SK-N-SH (cell line): ENCODE data around the gene GJD3. TPM values are rescaled to one million over a fixed set of nuclear protein-coding genes. Genes with fewer than 3 reads are reported as not detected.

Experiments
- CTCF ChIA-PET: fragments of 300-600, 350-600 bp; formaldehyde crosslinking; extraction: SDS; loops from one replicate; lab custom pipeline; 2021; lab: Yijun Ruan, JAX
- POLR2A ChIA-PET: fragments of 350-600 bp; sonication (Branson Sonifier 250); formaldehyde crosslinking; extraction: SDS; loops from one replicate; lab custom pipeline; 2020; ENCODE audit warnings: antibody characterized with exemption, inconsistent platforms; lab: Yijun Ruan, JAX
- DNase-seq: peaks from one replicate; pipeline ENCODE4 v3.0.0; 2012
- H2AFZ ChIP-seq: fragments of 200-600 bp; sonication (generic); 2 replicates; pipeline ENCODE4 v1.8.1; 2016; ENCODE audit warnings: antibody characterized with exemption, mild to moderate bottlenecking, low read depth
- H3F3A ChIP-seq: fragments of 200-600 bp; sonication (generic); replicated peaks from 2 replicates; pipeline ENCODE3; 2016; ENCODE audit warnings: antibody characterized with exemption, mild to moderate bottlenecking; ENCODE audit not compliant: insufficient read depth
- H3K27ac ChIP-seq, 2 experiments: fragments of 200-500 bp in 1 of 2; fragments of 200-600 bp in 1 of 2; sonication (Bioruptor generic) in 1 of 2; sonication (generic), shearing (Covaris generic) in 1 of 2; 2 replicates each; pipeline versions ENCODE4 v1.5.1 to v1.6.1; 2014 to 2016; ENCODE audit warnings: low read depth in 2 of 2, inconsistent platforms in 1 of 2, low read length in 1 of 2, mild to moderate bottlenecking in 1 of 2, mixed read lengths in 1 of 2
- H3K27me3 ChIP-seq: fragments of 200-600 bp; sonication (generic), shearing (Covaris generic); 2 replicates; pipeline ENCODE4 v1.6.1; 2016; ENCODE audit warnings: mixed run types; ENCODE audit not compliant: insufficient read depth
- H3K36me3 ChIP-seq, 2 experiments: fragments of 200-500 bp in 1 of 2; fragments of 200-600 bp in 1 of 2; sonication (Bioruptor generic) in 1 of 2; sonication (generic) in 1 of 2; replicated peaks in 1 of 2; 2 replicates each; pipeline versions ENCODE3 to v1.5.1; 2014 to 2016; ENCODE audit warnings: low read length in 1 of 2, mild to moderate bottlenecking in 1 of 2; ENCODE audit not compliant: insufficient read depth in 2 of 2, control insufficient read depth in 1 of 2
- H3K4me1 ChIP-seq, 2 experiments: fragments of 200-500 bp in 1 of 2; fragments of 200-600 bp in 1 of 2; sonication (Bioruptor generic) in 1 of 2; sonication (generic), shearing (Covaris generic) in 1 of 2; 2 replicates each; pipeline versions ENCODE4 v1.5.1 to v1.6.1; 2014 to 2016; ENCODE audit warnings: low read depth in 1 of 2, low read length in 1 of 2, mixed run types in 1 of 2; ENCODE audit not compliant: insufficient read depth in 2 of 2, control insufficient read depth in 1 of 2
- H3K4me2 ChIP-seq: fragments of 200-600 bp; sonication (generic), shearing (Covaris generic); 2 replicates; pipeline ENCODE4 v1.6.1; 2017; ENCODE audit warnings: mixed run types
- H3K4me3 ChIP-seq, 2 experiments: fragments of 200-500 bp in 1 of 2; fragments of 200-600 bp in 1 of 2; sonication (Bioruptor generic) in 1 of 2; sonication (generic), shearing (Covaris generic) in 1 of 2; 2 replicates each; pipeline versions ENCODE4 v1.5.1 to v1.8.1; 2014 to 2016; ENCODE audit warnings: low read depth in 2 of 2, inconsistent platforms in 1 of 2, low read length in 1 of 2, mild to moderate bottlenecking in 1 of 2, mixed read lengths in 1 of 2, moderate library complexity in 1 of 2
- H3K79me2 ChIP-seq: fragments of 200-600 bp; sonication (generic); 2 replicates; pipeline ENCODE4 v1.8.1; 2017; ENCODE audit warnings: mild to moderate bottlenecking; ENCODE audit not compliant: insufficient read depth
- H3K9ac ChIP-seq: fragments of 200-600 bp; sonication (generic); 2 replicates; pipeline ENCODE4 v1.6.1; 2017; ENCODE audit warnings: mixed run types
- H3K9me2 ChIP-seq: fragments of 200-600 bp; sonication (generic); 2 replicates; pipeline ENCODE4 v1.6.1; 2017; ENCODE audit warnings: mixed run types
- H3K9me3 ChIP-seq: fragments of 200-600 bp; sonication (generic); 2 replicates; pipeline ENCODE4 v1.6.1; 2017; ENCODE audit warnings: mixed run types, mild to moderate bottlenecking, moderate library complexity
- H4K20me1 ChIP-seq: fragments of 200-600 bp; sonication (generic); 2 replicates; pipeline ENCODE4 v1.6.1; 2017; ENCODE audit warnings: mild to moderate bottlenecking, mixed run types; ENCODE audit not compliant: insufficient read depth
- ELF1 ChIP-seq: IDR thresholded peaks from 2 replicates; pipeline ENCODE4 v1.4.0; 2012
- EP300 ChIP-seq, 2 experiments: IDR thresholded peaks; 2 replicates each; pipeline versions ENCODE4 v1.4.0 to v1.6.1; 2012; ENCODE audit warnings: borderline replicate concordance in 1 of 2, low read depth in 1 of 2, low read length in 1 of 2
- FOSL2 ChIP-seq: IDR thresholded peaks from 2 replicates; pipeline ENCODE4 v1.4.0; 2012; ENCODE audit warnings: low read depth, mild to moderate bottlenecking, moderate library complexity, borderline replicate concordance
- FOXM1 ChIP-seq: IDR thresholded peaks from 2 replicates; pipeline ENCODE4 v1.4.0; 2012; ENCODE audit warnings: low read depth, mild to moderate bottlenecking
- GABPA ChIP-seq: IDR thresholded peaks from 2 replicates; pipeline ENCODE4 v1.4.0; 2012; ENCODE audit warnings: low read depth, mild to moderate bottlenecking
- GATA2 ChIP-seq: sonication (generic); formaldehyde crosslinking; IDR thresholded peaks from 2 replicates; pipeline ENCODE4 v1.5.0; 2020; ENCODE audit warnings: mild to moderate bottlenecking, missing genetic modification reagents
- MEF2A ChIP-seq: IDR thresholded peaks from 2 replicates; pipeline ENCODE4 v1.4.0; 2012; ENCODE audit warnings: low read depth, borderline replicate concordance
- MXI1 ChIP-seq: IDR thresholded peaks from 2 replicates; pipeline ENCODE4 v1.6.1; 2012; ENCODE audit warnings: mild to moderate bottlenecking, low read depth, low read length, improper control_type of control experiment
- POLR2AphosphoS5 ChIP-seq: IDR thresholded peaks from 2 replicates; pipeline ENCODE4 v1.6.1; 2012; ENCODE audit warnings: low read depth, low read length
- RAD21 ChIP-seq: IDR thresholded peaks from 2 replicates; pipeline ENCODE4 v1.6.1; 2012; ENCODE audit warnings: mild to moderate bottlenecking, low read length
- SIN3A ChIP-seq: IDR thresholded peaks from 2 replicates; pipeline ENCODE4 v1.6.1; 2012; ENCODE audit warnings: low read depth, mild to moderate bottlenecking, low read length, moderate library complexity, borderline replicate concordance
- SMC3 ChIP-seq: IDR thresholded peaks from 2 replicates; pipeline ENCODE4 v1.6.1; 2012; ENCODE audit warnings: low read depth, low read length, improper control_type of control experiment
- TAF1 ChIP-seq: IDR thresholded peaks from 2 replicates; pipeline ENCODE4 v1.6.1; 2012; ENCODE audit warnings: low read depth, mild to moderate bottlenecking, low read length, moderate library complexity, borderline replicate concordance
- TCF12 ChIP-seq: IDR thresholded peaks from 2 replicates; pipeline ENCODE4 v1.4.0; 2012
- TEAD4 ChIP-seq: IDR thresholded peaks from 2 replicates; pipeline ENCODE4 v1.4.0; 2012; ENCODE audit warnings: mild to moderate bottlenecking, borderline replicate concordance; ENCODE audit not compliant: insufficient read depth
- YY1 ChIP-seq: IDR thresholded peaks from 2 replicates; pipeline ENCODE4 v1.4.0; 2012; ENCODE audit warnings: low read depth, mild to moderate bottlenecking
- WGBS: methylation state at CpG from one replicate; pipeline ENCODE4 v1.1.6; 2017; ENCODE audit warnings: low lambda C conversion rate; 5-methylcytosine and 5-hydroxymethylcytosine counted together
- polyA plus RNA-seq, 3 experiments: library from polyadenylated mRNA; depleted of rRNA; stranded (reverse); fragments of >200 nt; gene quantifications; 2 replicates each; pipeline ENCODE4 v1.2.3, GENCODE V29; 2012
- TF ChIP-seq, protein P1 (sequence below): fragments of 150-350 bp; IDR thresholded peaks from 2 replicates; pipeline ENCODE4 v1.6.1; 2016; ENCODE audit warnings: mild to moderate bottlenecking, low read depth, low read length
- TF ChIP-seq, protein P2 (sequence below): IDR thresholded peaks from 2 replicates; pipeline ENCODE4; 2012
- TF ChIP-seq, protein P3 (sequence below): fragments of 200-600 bp; sonication (generic); IDR thresholded peaks from 2 replicates; pipeline ENCODE4 v1.6.1; 2017; ENCODE audit warnings: antibody characterized with exemption, mild to moderate bottlenecking, moderate library complexity
- TF ChIP-seq, protein P4 (sequence below): IDR thresholded peaks from 2 replicates; pipeline ENCODE4 v1.4.0; 2012; ENCODE audit warnings: low read depth

The GJD3 gene
- polyA plus RNA-seq, 1 of the 3 experiments (the other 2 are of a cell fraction) = not detected

DNA sequence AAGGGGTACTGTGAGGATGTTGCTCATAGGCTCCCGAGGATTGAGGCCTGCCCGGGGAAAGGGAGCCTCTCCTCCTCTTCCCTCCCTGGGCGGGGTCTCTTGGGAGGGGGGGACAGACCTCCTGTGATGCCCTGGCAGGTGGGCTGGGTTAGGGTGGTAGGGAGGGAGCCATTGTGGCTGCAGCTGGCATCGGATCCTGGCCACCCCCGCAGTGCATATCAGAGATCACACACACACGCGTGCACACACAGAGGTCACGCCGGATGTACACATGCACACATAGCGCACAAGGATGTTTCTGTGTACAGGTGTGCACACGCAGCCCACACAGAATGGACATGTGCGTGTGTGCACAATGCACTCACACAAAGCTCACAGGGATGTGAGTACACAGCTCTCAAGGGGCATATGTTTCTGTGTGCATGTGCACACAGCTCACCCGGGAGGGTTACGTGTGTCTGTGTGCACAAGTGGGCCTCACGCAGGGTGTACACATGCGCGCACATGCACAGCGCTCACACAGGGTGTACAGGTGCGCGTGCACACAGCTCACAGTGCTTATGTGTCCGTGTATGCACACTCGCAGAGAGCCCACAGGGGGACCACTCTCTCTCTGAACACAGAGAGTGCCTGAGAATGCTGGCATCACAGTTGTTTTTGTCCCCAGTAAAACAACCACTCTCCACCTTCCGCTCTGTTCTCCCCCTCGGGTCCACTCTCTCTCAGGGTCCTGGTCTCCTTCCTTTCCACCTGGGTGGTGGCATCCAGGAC, 2.4 kb downstream of the GJD3 start:
- Histone ChIP-seq H3K79me2 (no peaks in the 10 kb centered on the region), H3F3A (peaks cover 14% of the 10 kb centered on the region), H3K4me3 (peak overlapping the region; percentile 57 to 62), H3K36me3 (peaks cover 0 to 3% of the 10 kb centered on the region in 2 experiments), H2AFZ (no peak overlapping the region), H3K27ac (no peak overlapping the region), H3K9me2 (no peaks in the 10 kb centered on the region), H3K4me2 (peak overlapping the region; percentile 76; the same call in 1 of the 2 replicates), H4K20me1 (0 out of 2 replicates have a peak, but pooled peaks cover 3% of the 10 kb centered on the region), H3K9ac (no peak overlapping the region), H3K4me1 (peaks cover 6 to 19% of the 10 kb centered on the region in 2 experiments; a peak in 2 of 4 replicates), H3K9me3 (no peaks in the 10 kb centered on the region), H3K27me3 (no peaks in the 10 kb centered on the region)
- CTCF ChIA-PET = interaction anchor here (0.6 to 57.6 kb wide), 23 partner anchors 10 to 196 kb away, joined by 3 to 1706 read pairs (median 7); partner anchors contain the start of genes CCR7, CDC6, RARA and TNS4
- TF ChIP-seq TAF1 (no peak), SMC3 (no peak), GABPA (no peak), FOXM1 (no peak), RAD21 (no peak), YY1 (no peak), TCF12 (no peak), POLR2AphosphoS5 (no peak), SIN3A (no peak)
- TF ChIP-seq, protein P1, sequence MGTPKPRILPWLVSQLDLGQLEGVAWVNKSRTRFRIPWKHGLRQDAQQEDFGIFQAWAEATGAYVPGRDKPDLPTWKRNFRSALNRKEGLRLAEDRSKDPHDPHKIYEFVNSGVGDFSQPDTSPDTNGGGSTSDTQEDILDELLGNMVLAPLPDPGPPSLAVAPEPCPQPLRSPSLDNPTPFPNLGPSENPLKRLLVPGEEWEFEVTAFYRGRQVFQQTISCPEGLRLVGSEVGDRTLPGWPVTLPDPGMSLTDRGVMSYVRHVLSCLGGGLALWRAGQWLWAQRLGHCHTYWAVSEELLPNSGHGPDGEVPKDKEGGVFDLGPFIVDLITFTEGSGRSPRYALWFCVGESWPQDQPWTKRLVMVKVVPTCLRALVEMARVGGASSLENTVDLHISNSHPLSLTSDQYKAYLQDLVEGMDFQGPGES = no peak
- TF ChIP-seq, protein P2, sequence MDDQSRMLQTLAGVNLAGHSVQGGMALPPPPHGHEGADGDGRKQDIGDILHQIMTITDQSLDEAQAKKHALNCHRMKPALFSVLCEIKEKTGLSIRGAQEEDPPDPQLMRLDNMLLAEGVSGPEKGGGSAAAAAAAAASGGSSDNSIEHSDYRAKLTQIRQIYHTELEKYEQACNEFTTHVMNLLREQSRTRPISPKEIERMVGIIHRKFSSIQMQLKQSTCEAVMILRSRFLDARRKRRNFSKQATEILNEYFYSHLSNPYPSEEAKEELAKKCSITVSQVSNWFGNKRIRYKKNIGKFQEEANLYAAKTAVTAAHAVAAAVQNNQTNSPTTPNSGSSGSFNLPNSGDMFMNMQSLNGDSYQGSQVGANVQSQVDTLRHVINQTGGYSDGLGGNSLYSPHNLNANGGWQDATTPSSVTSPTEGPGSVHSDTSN = no peak
- WGBS = 84% methylated on average over 22 of the region's 24 CpGs
- DNase-seq = peak; percentile 32
- POLR2A ChIA-PET = interaction anchor here (0.6 to 1.5 kb wide), 10 partner anchors 11 to 198 kb away, joined by 3 to 7 read pairs (median 3); partner anchors contain the start of gene TOP2A

DNA sequence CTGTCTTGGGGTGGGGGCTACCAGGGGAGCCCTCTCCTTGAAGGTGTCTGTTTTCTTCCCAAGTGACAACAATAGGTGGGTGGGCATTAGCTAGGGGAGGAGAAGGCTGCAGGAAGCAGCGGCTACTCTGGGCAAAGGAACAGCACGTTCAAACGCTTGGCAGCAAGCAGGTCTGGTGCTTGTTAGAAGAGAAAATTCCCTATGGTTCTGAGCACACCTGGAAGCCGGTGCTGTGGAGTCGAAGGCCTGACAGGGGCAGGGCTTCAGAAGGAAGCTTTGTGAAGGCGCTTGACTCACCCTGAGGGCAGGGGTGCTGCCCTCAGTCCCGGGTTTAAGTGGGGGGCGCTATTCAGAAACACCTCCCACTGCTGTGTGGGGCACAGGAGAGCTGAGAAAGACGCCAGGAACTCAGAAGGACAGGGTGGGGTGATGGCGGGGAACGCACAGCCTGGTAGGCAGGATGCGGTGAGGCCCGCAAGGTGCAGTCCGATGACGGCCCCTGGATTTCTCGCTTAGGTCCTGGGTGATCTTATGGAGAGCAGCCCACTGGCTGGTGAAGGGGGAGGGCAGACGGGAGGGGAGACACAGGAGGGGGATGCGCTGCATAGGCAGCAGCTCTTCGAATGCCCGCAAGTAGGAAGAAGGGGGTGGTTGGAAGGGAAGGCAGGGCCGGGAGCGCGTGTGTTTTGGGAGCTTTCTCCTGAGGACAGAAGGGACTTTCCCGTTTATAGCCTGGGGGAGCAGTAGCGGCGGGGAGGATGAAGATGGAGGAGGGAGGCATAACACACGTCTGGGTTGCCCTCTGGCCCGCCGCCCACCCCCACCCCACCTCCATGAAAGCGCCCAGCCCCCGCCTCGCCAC, 3.2 kb downstream of the GJD3 start:
- Histone ChIP-seq H3K9me3 (no peaks in the 10 kb centered on the region), H3K27me3 (no peaks in the 10 kb centered on the region), H2AFZ (no peak overlapping the region), H4K20me1 (0 out of 2 replicates have a peak, but pooled peaks cover 3% of the 10 kb centered on the region), H3K4me3 (no peak overlapping the region), H3F3A (peaks cover 21% of the 10 kb centered on the region), H3K9me2 (no peaks in the 10 kb centered on the region), H3K36me3 (peaks cover 0 to 9% of the 10 kb centered on the region in 2 experiments), H3K4me2 (no peak overlapping the region), H3K4me1 (peaks cover 6 to 19% of the 10 kb centered on the region in 2 experiments; a peak in 2 of 4 replicates), H3K9ac (no peak overlapping the region), H3K27ac (no peak overlapping the region), H3K79me2 (no peaks in the 10 kb centered on the region)
- DNase-seq = no peak
- CTCF ChIA-PET = interaction anchor here (0.9 to 57.6 kb wide), 16 partner anchors 10 to 197 kb away, joined by 3 to 1706 read pairs (median 8); partner anchors contain the start of genes CCR7, CDC6, RARA and TOP2A
- 90% methylated on average over 27 of the region's 32 CpGs for WGBS
- POLR2A ChIA-PET = interaction anchor here (0.9 to 1.2 kb wide), 5 partner anchors 10 to 174 kb away, joined by 3 to 4 read pairs (median 3); partner anchors contain the start of gene TOP2A
- no peak for TF ChIP-seq GATA2 (CRISPR knock-in tag)
- no peak for TF ChIP-seq MEF2A
- TF ChIP-seq, protein P3, sequence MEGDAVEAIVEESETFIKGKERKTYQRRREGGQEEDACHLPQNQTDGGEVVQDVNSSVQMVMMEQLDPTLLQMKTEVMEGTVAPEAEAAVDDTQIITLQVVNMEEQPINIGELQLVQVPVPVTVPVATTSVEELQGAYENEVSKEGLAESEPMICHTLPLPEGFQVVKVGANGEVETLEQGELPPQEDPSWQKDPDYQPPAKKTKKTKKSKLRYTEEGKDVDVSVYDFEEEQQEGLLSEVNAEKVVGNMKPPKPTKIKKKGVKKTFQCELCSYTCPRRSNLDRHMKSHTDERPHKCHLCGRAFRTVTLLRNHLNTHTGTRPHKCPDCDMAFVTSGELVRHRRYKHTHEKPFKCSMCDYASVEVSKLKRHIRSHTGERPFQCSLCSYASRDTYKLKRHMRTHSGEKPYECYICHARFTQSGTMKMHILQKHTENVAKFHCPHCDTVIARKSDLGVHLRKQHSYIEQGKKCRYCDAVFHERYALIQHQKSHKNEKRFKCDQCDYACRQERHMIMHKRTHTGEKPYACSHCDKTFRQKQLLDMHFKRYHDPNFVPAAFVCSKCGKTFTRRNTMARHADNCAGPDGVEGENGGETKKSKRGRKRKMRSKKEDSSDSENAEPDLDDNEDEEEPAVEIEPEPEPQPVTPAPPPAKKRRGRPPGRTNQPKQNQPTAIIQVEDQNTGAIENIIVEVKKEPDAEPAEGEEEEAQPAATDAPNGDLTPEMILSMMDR = no peak
- no peak for TF ChIP-seq FOSL2
- TF ChIP-seq SMC3 = no peak
- no peak for TF ChIP-seq TCF12
- TF ChIP-seq ELF1 = no peak
- TF ChIP-seq MXI1 = no peak
- TF ChIP-seq, protein P4, sequence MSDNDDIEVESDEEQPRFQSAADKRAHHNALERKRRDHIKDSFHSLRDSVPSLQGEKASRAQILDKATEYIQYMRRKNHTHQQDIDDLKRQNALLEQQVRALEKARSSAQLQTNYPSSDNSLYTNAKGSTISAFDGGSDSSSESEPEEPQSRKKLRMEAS = no peak
- TF ChIP-seq EP300 (IDR thresholded peaks at IDR 0.05; ENCODE audit: borderline replicate concordance in 1 of 2, low read depth in 1 of 2, low read length in 1 of 2) = no peak
- TF ChIP-seq RAD21 = no peak
- no peak for TF ChIP-seq TEAD4
